GM19240 (cell line): ENCODE data around the gene PSG2.
"Not testable (repeated sequence)": the region's sequence is repeated elsewhere in the genome, so short reads cannot be mapped to it uniquely, and the experiment has no call there.

Experiments used
- DNase-seq: peaks from one replicate; pipeline ENCODE4 v3.0.0; 2011; ENCODE audit warnings: low spot score; ENCODE audit not compliant: insufficient read length

The PSG2 gene

DNA sequence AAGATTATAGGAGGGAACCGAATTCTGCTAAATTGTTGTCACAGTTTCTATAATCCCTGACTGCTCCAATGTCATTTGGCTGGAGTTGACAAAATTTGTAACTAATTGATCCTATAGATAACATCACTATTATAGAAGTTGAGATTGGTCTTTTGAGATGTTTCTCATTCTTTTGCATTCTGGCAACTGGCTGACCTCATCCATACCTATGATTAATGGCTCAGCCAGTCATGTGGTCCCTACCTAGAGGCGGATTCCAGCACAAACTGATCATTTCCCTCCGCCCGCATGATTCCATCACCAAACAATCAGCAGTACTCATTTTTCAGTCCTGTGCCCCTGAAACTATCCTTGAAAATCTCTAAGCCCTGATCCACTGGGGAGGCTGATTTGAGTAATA is 4.2 kb downstream of the PSG2 start:
- no peak for DNase-seq

GRCh38 chr19:43077881-43078280 is 4.6 kb downstream of the PSG2 start:
- not testable (repeated sequence) for DNase-seq

DNA sequence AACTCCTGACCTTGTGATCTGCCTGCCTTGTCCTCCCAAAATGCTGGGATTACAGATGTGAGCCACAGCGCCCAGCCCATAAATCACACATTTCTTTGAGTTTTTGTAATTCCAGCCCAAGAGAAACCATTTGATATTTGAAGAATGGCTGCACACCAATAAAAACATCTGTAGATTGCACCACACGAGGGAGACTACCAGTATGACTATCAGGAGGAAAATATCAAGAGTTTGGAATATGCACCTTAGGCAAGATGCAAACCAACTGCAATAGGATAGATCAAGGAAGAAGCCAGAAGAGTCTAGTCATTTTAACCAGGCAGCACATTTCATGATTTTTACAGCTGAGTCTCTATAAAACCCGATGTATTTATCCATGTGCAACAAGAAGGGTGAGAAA is 20.1 kb downstream of the PSG2 start:
- DNase-seq, result not testable (repeated sequence)

- not testable (repeated sequence) for DNase-seq
These were observed 21.2 kb downstream of the PSG2 start for GRCh38 chr19:43061326-43061725.

GRCh38 chr19:43060254-43060653 is 22.2 kb downstream of the PSG2 start:
- DNase-seq, result not testable (repeated sequence)

DNA sequence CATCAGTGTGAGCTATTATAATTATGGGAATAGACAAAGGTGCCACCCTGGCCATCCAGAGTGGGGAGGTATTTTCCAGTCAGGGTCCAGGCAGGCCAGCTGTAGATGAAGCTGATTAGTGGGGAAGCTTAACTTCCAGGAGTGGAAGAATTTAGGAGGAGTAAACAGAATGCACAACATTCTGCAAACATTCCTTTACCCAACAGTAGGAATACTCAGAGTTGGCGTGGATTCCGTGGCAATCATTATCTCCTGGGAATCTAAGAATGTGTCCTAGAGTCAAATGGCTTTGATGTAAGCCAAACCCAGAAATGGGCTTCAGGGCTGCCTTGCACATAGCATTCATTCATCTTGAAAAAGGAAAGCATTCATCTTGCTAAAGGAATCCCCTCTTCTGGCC is 23.0 kb downstream of the PSG2 start:
- not testable (repeated sequence) for DNase-seq

DNA sequence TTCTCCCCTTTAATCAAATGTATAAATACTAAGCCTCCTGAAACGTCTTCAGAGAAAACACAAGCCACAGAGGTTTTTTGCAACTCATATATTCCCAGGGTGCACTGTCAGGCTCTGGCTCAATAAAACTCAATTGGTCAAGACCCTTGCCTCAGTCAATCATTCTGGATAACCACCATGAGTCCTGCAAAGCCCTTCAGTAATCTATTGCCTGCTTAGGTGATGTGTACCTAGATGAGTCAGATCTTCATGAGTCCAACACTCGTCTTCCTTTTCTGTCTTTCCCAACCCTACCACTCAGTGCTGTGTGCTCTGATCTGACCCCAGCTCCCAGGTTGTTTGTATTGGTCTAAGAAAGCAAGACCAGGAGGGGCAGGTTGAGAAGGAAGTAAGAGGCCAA is 24.1 kb downstream of the PSG2 start:
- not testable (repeated sequence) for DNase-seq

- DNase-seq, result not testable (repeated sequence)
These were observed 34.5 kb downstream of the PSG2 start for GRCh38 chr19:43047966-43048365.

- DNase-seq, result not testable (repeated sequence)
These were observed 35.9 kb downstream of the PSG2 start for GRCh38 chr19:43046578-43046977.

GRCh38 chr19:43043492-43044180 is 38.9 kb downstream of the PSG2 start:
- DNase-seq, result not testable (repeated sequence)

DNA sequence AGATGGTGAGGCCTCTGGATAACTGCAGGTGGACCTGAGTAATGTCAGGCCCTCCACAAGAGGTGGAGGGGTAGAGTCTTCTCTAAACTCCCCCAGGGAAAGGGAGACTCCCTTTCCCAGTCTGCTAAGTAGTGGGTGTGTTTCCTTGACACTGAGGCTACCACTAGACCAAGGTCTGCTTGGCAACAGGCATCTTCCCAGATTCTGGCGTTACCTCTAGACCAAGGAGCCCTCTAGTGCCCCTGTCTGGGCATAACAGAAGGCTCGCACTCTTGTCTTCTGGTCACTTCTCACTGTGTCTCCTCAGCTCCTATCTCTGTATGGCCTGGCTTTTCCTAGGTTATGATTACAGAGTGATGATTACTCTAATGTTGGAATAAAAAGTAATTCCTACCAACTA is 50.9 kb downstream of the PSG2 start:
- DNase-seq, result not testable (repeated sequence)

DNA sequence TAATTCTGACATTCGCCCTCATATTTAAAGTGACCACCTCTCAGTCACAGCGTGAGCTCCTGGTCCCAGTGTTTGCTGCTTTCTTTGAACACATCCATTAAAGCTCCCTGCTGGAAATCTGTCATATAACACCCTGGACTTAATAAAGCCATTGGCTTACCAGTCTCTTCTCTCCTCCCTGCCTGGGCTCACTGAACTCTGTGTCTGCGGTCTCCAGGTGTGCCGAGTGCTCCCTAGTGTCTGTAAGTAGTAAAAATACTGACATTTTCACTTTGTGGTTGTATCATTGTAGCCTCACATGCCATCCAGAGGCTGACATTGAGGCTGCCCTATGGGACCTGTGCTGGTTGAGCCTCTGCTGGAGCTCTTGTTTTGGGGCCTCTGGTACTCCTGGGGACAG is 53.6 kb downstream of the PSG2 start:
- DNase-seq, result no peak

DNA sequence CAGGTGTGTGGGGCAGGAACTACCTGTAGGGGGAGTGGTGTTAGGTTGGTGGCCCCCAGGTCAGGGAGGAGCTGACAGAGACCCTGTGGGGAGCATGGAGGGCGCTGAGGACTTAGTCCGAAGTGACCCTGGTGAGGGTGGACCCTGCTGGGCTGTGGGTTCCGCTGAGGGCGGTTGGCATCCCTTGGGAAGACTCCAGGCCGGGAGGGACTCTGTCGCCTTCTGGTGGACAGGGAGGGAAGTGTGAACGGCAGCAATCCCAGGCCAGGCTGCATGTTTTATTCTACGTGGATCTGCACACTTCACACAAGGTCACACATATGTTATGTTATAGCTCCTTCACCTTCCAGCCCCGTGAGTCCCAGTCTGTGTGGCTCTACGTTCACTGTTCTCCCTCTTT is 54.5 kb downstream of the PSG2 start:
- not testable (repeated sequence) for DNase-seq

GRCh38 chr19:43027061-43027460 is 55.4 kb downstream of the PSG2 start:
- not testable (repeated sequence) for DNase-seq

GRCh38 chr19:43026369-43026768 is 56.1 kb downstream of the PSG2 start, which contains the start of gene PSG11:
TSS of gene PSG11 (minus strand) at chr19:43026469. CDS start at chr19:43026372, 97 bp downstream.
- not testable (repeated sequence) for DNase-seq

GRCh38 chr19:43022098-43022497 is 60.4 kb downstream of the PSG2 start:
- DNase-seq, result not testable (repeated sequence)

DNA sequence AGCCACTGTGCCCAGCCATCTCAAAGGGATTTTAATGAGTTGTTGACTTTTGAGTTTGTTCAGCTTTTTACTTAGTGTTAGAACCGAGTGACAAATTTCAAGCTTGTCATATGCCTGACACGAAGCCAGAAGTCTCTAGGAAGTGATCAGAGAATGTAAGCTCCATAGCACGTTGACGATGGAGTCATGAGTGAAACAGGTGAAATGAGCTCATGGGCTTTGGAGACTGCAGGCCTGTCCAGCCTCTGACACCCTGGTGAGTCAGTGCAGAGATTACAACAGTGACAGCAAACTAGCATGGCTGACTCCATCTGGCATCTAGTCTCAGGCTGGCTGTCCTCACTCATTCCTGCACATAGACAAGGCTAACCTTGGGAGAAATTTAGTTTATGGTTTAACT is 60.9 kb downstream of the PSG2 start:
- not testable (repeated sequence) for DNase-seq

DNA sequence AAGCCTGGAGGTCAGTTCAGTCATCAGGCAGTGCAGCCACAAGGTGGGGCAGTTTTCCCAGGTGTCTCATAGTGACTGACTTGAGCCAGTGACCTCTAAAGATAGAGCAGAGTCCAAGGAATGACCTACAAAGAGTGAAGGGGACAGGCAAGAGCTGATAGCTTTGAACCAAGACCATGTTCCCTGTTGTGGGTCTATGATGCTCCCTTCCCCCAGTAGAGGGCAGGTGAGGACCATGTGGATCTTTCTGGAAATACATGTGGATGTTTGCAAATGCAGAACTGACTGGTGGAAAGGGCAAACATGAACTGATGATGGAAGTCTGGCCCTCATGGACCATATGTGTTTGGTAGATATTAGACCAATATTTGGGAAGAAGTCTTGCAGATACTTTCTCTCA is 62.9 kb downstream of the PSG2 start:
- DNase-seq, result not testable (repeated sequence)
